HG03025 (cell line): ENCODE measurements around the gene SPATA21.

Source experiments
- ATAC-seq: cut with Tn5 transposase; IDR thresholded peaks from one replicate; pipeline ENCODE4 v1.9.1; 2021; ENCODE audit warnings: mild to moderate bottlenecking, moderate library complexity; ENCODE audit not compliant: unreplicated experiment, low FRiP score

Gene SPATA21

DNA sequence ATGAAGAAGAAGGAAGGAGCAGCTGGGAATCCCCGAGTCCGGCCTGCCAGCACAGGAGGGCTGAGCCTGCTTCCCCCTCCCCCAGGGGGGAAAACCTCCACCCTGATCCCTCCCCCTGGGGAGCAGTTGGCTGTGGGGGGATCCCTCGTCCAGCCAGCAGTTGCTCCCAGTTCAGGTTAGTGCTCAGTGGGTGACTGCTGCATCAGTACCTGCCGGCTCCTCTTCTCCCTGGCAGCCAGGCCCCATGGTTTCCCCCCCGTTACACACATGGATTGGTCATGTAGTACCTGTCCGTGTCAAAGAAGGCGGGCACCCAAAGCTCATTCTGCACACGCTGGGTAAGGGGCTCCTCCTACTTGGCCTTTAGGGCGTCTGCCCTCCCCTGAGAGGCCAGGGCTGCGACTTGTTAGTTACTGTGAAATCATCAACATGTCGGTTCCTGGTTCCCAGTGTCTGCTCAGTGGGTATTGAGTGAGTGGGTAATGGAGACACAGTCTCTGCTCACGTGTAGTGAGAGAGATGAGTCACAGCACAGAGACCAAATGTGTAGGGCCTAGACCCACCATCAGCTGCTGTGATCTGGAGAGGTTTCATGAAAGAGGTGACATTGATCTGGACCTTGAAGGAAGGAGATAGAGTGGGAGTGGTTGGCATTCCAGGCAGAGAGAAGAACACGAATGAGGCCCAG, 14.8 kb upstream of the SPATA21 start:
- no peak for ATAC-seq

- no peak for ATAC-seq
These were observed 13.7 kb upstream of the SPATA21 start for GRCh38 chr1:16450863-16451481.

- ATAC-seq, result no peak
These were observed 12.4 kb upstream of the SPATA21 start for GRCh38 chr1:16449666-16450065.

GRCh38 chr1:16449065-16449464, 11.8 kb upstream of the SPATA21 start:
- ATAC-seq, result no peak

- ATAC-seq, result no peak
These were observed 10.4 kb upstream of the SPATA21 start for GRCh38 chr1:16447641-16448040.

DNA sequence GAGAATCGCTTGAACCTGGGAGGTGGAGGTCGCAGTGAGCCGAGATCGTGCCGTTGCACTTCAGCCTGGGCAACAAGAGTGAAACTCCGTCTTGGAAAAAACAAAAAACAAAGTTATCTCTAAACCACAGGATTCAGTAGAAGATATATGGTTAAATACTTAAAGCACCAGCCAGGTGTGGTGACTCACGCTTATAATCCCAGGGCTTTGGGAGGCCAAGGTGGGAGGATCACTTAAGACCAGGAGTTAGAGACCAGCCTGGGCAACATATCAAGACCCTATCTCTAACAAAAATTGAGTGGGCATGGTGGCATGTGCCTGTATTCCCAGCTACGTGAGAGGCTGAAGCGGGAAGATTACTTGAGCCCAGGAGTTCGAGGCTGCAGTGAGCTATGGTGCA, 8.9 kb upstream of the SPATA21 start:
- no peak for ATAC-seq

DNA sequence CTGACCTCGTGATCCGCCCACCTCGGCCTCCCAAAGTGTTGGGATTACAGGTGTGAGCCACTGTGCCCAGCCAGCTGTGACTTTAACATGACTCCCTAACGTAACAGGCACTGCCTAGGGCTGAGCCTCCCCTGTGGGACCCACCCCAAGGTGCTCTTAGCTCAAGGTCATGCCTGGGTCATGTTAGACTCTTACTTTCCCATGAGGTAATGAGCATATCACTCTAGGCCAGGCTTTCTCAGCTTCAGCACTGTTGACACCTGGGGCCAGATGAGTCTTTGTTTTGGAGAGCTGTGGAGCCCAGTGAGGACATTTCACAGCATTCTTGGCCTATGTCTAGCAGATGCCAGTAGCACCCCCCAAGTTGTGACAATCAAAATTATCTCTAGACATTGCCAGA, 7.8 kb upstream of the SPATA21 start:
- no peak for ATAC-seq

GRCh38 chr1:16443975-16444770, 6.9 kb upstream of the SPATA21 start:
- no peak for ATAC-seq

- ATAC-seq, result no peak
These were observed 5.7 kb upstream of the SPATA21 start for GRCh38 chr1:16442941-16443340.

DNA sequence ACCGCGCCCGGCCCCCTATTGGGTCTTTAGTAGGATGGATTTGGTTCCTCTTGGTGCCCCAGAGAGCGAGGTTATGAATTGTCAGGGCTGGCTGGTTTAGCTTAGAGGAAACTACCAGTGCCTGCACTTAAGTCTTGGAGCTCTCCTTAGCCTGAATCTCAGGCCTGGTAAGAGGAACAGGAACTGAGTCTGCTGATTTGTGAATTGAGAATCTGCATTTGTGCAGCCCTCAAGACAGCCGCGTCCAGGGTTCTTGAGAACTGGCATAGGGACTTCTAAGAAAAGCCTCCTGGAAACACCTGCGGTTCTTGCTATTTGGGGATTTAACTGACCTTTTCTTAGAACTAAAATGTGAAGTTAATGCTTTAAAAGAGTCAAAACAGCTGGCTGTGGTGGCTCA, 5.0 kb upstream of the SPATA21 start:
- ATAC-seq, result no peak

GRCh38 chr1:16441282-16441665, 4.0 kb upstream of the SPATA21 start:
- ATAC-seq, result peak; percentile 18

GRCh38 chr1:16440470-16441281, 3.5 kb upstream of the SPATA21 start, which contains the start of gene NECAP2:
Gene NECAP2 (plus strand): TSS chr1:16440724. CDS start chr1:16440762, 38 bp downstream.
- peak; percentile 66 for ATAC-seq

- no peak for ATAC-seq
These were observed 2.9 kb upstream of the SPATA21 start for GRCh38 chr1:16440131-16440469.

GRCh38 chr1:16438924-16439323, 1.7 kb upstream of the SPATA21 start:
- no peak for ATAC-seq

DNA sequence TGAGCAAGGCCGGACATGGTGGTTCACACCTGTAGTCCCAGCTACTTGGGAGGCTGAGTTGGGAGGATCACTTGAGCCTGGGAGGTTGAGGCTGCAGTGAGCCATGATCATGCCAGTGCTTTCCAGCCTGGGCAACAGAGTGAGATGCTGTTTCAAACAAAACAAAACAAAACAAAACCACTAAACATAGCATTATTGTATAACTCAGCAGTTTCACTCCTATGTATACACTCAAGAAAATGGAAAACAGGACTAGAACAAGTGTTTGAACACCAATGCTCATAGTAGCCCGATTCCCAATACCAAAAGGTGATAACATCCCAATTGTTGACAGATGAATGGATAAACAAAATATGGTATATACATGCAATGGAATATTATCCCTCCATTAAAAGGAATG, 1.3 kb upstream of the SPATA21 start:
- no peak for ATAC-seq

DNA sequence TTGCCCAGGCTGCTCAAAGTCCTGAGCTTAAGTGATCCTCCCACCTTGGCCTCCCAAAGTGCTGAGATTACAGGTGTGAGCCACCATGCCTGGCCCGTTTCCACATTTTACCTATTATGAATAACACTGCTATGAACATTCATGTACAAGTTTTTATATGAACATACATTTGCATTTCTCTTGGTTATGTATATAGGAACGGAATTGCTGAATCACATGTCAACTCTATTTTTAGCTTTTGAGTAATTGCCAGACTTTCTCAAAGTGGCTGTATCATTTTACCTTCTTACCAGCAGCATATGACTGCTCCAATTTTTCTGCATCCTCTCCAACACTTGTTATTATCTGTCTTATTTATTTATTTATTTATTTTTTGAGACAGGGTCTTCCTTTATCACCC, 2.7 kb downstream of the SPATA21 start:
- no peak for ATAC-seq

DNA sequence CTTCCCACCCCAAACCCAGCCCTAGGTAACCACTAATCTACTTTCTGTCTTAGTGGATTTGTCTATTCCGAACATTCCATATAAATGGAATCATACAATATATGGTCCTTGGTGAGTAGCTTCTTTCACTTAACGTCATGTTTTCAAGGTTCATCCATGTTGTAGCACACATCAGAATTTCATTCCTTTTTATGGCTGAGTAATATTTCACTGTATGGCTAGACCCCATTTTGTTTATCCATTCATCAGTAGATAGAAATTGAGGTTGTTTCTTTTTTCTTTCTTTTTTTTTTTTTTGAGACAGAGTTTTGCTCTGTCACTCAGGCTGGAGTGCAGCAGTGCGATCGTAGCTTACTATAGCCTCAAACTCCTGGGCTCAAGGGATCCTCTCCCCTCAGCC, 3.2 kb downstream of the SPATA21 start:
- no peak for ATAC-seq

- ATAC-seq, result no peak
These were observed 4.2 kb downstream of the SPATA21 start for GRCh38 chr1:16433030-16433429.

DNA sequence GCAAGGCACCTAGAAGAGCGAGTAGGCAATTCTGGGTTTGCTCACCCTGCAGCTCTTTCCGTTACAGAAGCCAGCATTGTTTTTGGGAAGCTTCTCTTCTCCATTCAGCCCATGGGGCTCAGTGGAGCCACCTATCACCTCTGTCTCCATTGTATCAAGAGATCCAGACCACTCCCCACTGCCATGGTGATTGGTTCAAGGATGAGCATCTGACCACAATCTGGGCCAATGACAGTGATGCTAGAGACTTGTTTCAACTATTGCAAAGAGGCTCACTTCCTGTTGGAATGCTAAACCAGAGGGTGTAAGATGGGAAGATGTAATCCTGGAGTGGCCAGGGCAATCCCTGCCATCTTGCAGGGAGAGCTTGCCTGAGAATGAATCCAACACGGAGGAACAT, 6.6 kb downstream of the SPATA21 start:
- ATAC-seq, result no peak

DNA sequence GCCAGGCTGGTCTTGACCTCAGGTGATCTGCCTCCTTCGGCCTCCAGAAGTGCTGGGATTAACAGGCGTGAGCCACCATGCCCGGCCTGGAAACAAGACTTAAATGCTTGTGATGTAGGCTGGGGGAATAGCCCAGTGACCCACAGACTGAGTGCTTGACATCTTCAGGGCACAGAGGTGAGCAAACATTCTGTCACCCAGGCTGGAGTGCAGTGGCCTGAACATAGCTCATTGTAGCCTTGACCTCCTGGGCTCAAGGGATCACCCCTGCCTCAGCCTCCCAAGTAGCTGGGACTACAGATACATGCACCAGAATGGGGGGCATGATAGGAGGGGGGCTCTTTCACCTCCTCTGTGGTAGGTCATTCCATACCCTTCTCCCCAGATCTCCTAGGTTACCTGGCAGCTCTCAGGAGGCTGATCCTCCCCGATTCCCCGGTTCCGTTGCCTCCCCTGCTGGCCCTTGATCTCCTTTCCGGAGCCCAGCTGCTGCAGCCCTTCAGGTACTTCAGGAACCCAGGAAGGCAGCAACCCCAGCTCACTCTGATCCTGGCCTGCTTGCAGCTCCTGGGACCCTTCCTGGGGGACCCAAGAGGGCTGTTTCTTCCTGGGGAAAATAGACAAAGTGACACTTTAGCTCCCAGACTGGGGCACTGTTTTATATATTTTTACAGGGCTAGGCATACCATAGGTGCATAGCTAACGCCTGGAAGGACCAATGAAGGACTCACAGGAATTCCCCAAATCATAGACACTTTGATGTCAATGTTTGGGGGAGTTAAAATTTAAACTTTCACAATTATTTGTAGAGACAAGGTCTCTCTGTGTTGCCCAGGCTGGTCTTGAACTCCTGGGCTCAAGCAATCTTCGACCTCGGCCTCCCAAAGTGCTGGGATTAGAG, 11.8 kb downstream of the SPATA21 start:
- no peak for ATAC-seq
